Uterus (tissue), 2 donors: ENCODE measurements around the gene RHO.

Experiments used
- POLR2A ChIP-seq, 2 donors: fragments of 450-650 bp; IDR thresholded peaks; one replicate each; pipeline ENCODE4 v1.6.1; 2016; ENCODE audit warnings: antibody characterized with exemption in 2 of 2, mild to moderate bottlenecking in 1 of 2, moderate library complexity in 1 of 2
- TF ChIP-seq, protein P1 (sequence below), 4 experiments: fragments of 200-600 bp in 2 of 4; fragments of 450-650 bp in 2 of 4; sonication (generic) in 2 of 4; IDR thresholded peaks; one replicate each; pipeline ENCODE4 v1.5.1; 2016 to 2019; ENCODE audit warnings: antibody characterized with exemption in 4 of 4, mild to moderate bottlenecking in 2 of 4, moderate library complexity in 1 of 4

DNA sequence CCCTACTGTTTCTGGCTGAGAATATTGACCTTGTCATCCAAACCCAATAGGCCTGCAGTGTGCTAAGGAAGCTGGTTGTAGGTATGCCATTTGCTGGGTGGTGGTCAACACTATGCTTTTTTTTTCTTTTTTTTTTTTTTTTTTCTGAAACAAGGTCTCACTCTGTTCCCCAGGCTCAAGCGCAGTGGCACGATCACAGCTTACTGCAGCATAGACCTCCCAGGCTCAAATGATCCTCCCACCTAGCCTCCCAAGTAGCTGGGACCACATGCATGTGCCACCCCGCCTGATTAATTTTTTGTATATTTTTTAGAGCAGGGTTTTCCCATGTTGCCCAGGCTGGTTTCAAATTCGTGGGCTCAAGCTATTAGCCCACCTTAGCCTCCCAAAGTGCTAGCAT, 35.7 kb upstream of the RHO start:
- TF ChIP-seq, protein P1, sequence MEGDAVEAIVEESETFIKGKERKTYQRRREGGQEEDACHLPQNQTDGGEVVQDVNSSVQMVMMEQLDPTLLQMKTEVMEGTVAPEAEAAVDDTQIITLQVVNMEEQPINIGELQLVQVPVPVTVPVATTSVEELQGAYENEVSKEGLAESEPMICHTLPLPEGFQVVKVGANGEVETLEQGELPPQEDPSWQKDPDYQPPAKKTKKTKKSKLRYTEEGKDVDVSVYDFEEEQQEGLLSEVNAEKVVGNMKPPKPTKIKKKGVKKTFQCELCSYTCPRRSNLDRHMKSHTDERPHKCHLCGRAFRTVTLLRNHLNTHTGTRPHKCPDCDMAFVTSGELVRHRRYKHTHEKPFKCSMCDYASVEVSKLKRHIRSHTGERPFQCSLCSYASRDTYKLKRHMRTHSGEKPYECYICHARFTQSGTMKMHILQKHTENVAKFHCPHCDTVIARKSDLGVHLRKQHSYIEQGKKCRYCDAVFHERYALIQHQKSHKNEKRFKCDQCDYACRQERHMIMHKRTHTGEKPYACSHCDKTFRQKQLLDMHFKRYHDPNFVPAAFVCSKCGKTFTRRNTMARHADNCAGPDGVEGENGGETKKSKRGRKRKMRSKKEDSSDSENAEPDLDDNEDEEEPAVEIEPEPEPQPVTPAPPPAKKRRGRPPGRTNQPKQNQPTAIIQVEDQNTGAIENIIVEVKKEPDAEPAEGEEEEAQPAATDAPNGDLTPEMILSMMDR (IDR thresholded peaks at IDR 0.05), result no peak
- no peak for TF ChIP-seq POLR2A (IDR thresholded peaks at IDR 0.05)
